H9 (cell line): ENCODE results near the gene PLSCR2. TPM values are rescaled to one million over a fixed set of nuclear protein-coding genes. Genes with fewer than 3 reads are reported as not detected.

Experiments
- DNase-seq: peaks from one replicate; pipeline ENCODE4 v3.0.0-alpha.2; 2017
- H2AFZ ChIP-seq: one replicate; pipeline ENCODE4 v1.6.1; 2013; ENCODE audit warnings: mild to moderate bottlenecking, low read length, control low read depth, moderate library complexity
- H2AK5ac ChIP-seq: 2 replicates; pipeline ENCODE4 v1.6.1; 2013; ENCODE audit warnings: low read length, control low read depth, mixed read lengths; ENCODE audit not compliant: insufficient read length
- H2BK120ac ChIP-seq: one replicate; pipeline ENCODE4 v1.6.1; 2013; ENCODE audit warnings: low read depth, mild to moderate bottlenecking, low read length, control low read depth, inconsistent platforms; ENCODE audit not compliant: poor library complexity, severe bottlenecking
- H2BK12ac ChIP-seq: 2 replicates; pipeline ENCODE4 v1.6.1; 2013; ENCODE audit warnings: low read length, control low read depth, mixed read lengths, low read depth; ENCODE audit not compliant: insufficient read length
- H2BK15ac ChIP-seq: 2 replicates; pipeline ENCODE4 v1.6.1; 2013; ENCODE audit warnings: low read depth, low read length, control low read depth
- H2BK20ac ChIP-seq: one replicate; pipeline ENCODE4 v1.6.1; 2013; ENCODE audit warnings: low read depth, mild to moderate bottlenecking, low read length, control low read depth, inconsistent platforms; ENCODE audit not compliant: poor library complexity, severe bottlenecking
- H2BK5ac ChIP-seq: 2 replicates; pipeline ENCODE4 v1.6.1; 2013; ENCODE audit warnings: low read length, control low read depth, mixed read lengths; ENCODE audit not compliant: insufficient read length
- H3K14ac ChIP-seq: 2 replicates; pipeline ENCODE4 v1.6.1; 2013; ENCODE audit warnings: low read length, control low read depth; ENCODE audit not compliant: insufficient read depth
- H3K18ac ChIP-seq: 2 replicates; pipeline ENCODE4 v1.6.1; 2013; ENCODE audit warnings: low read depth, mild to moderate bottlenecking, mixed read lengths, low read length, control low read depth; ENCODE audit not compliant: insufficient read length
- H3K23ac ChIP-seq: 2 replicates; pipeline ENCODE4 v1.6.1; 2013; ENCODE audit warnings: low read length, control low read depth, mixed read lengths, low read depth; ENCODE audit not compliant: insufficient read length
- H3K23me2 ChIP-seq: 2 replicates; pipeline ENCODE4 v1.6.1; 2013; ENCODE audit warnings: low read depth, mild to moderate bottlenecking, mixed read lengths, low read length, control low read depth; ENCODE audit not compliant: insufficient read length, poor library complexity, severe bottlenecking
- H3K27ac ChIP-seq: 2 replicates; pipeline ENCODE4 v1.5.1; 2013; ENCODE audit warnings: low read length, control low read depth, mixed read lengths, low read depth; ENCODE audit not compliant: insufficient read length
- H3K27me3 ChIP-seq: 2 replicates; pipeline ENCODE4 v1.6.1; 2013; ENCODE audit warnings: low read length, control low read depth, inconsistent platforms; ENCODE audit not compliant: insufficient read depth
- H3K4ac ChIP-seq: 2 replicates; pipeline ENCODE4 v1.6.1; 2013; ENCODE audit warnings: low read depth, mild to moderate bottlenecking, control low read depth, inconsistent platforms, low read length, moderate library complexity
- H3K4me1 ChIP-seq: 2 replicates; pipeline ENCODE4 v1.6.1; 2013; ENCODE audit warnings: low read length, control low read depth, inconsistent platforms; ENCODE audit not compliant: insufficient read depth
- H3K4me2 ChIP-seq: 2 replicates; pipeline ENCODE4 v1.6.1; 2013; ENCODE audit warnings: low read length, control low read depth, mixed read lengths; ENCODE audit not compliant: insufficient read length, insufficient read depth
- H3K56ac ChIP-seq: 2 replicates; pipeline ENCODE4 v1.6.1; 2013; ENCODE audit warnings: low read depth, mild to moderate bottlenecking, mixed read lengths, low read length, control low read depth; ENCODE audit not compliant: insufficient read length
- H3K79me1 ChIP-seq: 2 replicates; pipeline ENCODE4 v1.6.1; 2013; ENCODE audit warnings: low read depth, mild to moderate bottlenecking, moderate library complexity, low read length, control low read depth, inconsistent platforms; ENCODE audit not compliant: insufficient read depth, poor library complexity, severe bottlenecking
- H3K79me2 ChIP-seq: 2 replicates; pipeline ENCODE4 v1.6.1; 2013; ENCODE audit warnings: low read length, control low read depth, inconsistent platforms; ENCODE audit not compliant: insufficient read depth
- H3K9ac ChIP-seq: 2 replicates; pipeline ENCODE4 v1.6.1; 2013; ENCODE audit warnings: low read length, control low read depth, mixed read lengths; ENCODE audit not compliant: insufficient read length; ENCODE audit errors: extremely low read depth
- H3K9me3 ChIP-seq: one replicate; pipeline ENCODE4 v1.6.1; 2013; ENCODE audit warnings: low read depth, low read length, inconsistent platforms; ENCODE audit not compliant: control insufficient read depth
- H3T11ph ChIP-seq: one replicate; pipeline ENCODE4 v1.6.1; 2013; ENCODE audit warnings: mild to moderate bottlenecking, low read length, control low read depth, inconsistent platforms
- H4K20me1 ChIP-seq: one replicate; pipeline ENCODE4 v1.6.1; 2013; ENCODE audit not compliant: control insufficient read depth, insufficient read length, insufficient read depth
- H4K5ac ChIP-seq: 2 replicates; pipeline ENCODE4 v1.6.1; 2013; ENCODE audit warnings: low read depth, mild to moderate bottlenecking, mixed read lengths, low read length, control low read depth; ENCODE audit not compliant: insufficient read length
- H4K8ac ChIP-seq: replicated peaks from 2 replicates; pipeline ENCODE4 v1.6.1; 2013; ENCODE audit warnings: low read length, control low read depth, mixed read lengths, low read depth; ENCODE audit not compliant: insufficient read length
- H4K91ac ChIP-seq: 2 replicates; pipeline ENCODE4 v1.6.1; 2013; ENCODE audit warnings: low read depth, mild to moderate bottlenecking, moderate library complexity, mixed read lengths, low read length, control low read depth; ENCODE audit not compliant: insufficient read length
- H3K27ac Mint-ChIP-seq, 3 experiments: 2 replicates in 2 of 3; 3 replicates in 1 of 3; pipeline ENCODE4 v1.8.0; 2020 to 2021; ENCODE audit warnings: mixed read lengths in 3 of 3, mild to moderate bottlenecking in 1 of 3, moderate library complexity in 1 of 3
- H3K27me3 Mint-ChIP-seq: 2 replicates; pipeline ENCODE4 v1.8.0; 2021; ENCODE audit warnings: low read depth, mild to moderate bottlenecking, moderate library complexity, mixed read lengths
- H3K36me3 Mint-ChIP-seq, 3 experiments: 2 replicates in 2 of 3; 3 replicates in 1 of 3; pipeline ENCODE4 v1.8.0; 2020 to 2021; ENCODE audit warnings: low read depth in 3 of 3, mixed read lengths in 3 of 3; ENCODE audit not compliant: insufficient read depth in 1 of 3
- H3K4me1 Mint-ChIP-seq, 2 experiments: 2 replicates each; pipeline ENCODE4 v1.8.0; 2020; ENCODE audit warnings: mixed read lengths in 2 of 2
- H3K4me3 Mint-ChIP-seq, 2 experiments: 2 replicates in 1 of 2; 3 replicates in 1 of 2; pipeline ENCODE4 v1.8.0; 2020 to 2021; ENCODE audit warnings: mild to moderate bottlenecking in 2 of 2, mixed read lengths in 2 of 2, moderate library complexity in 1 of 2
- H3K9me3 Mint-ChIP-seq, 2 experiments: 2 replicates in 1 of 2; 3 replicates in 1 of 2; pipeline ENCODE4 v1.8.0; 2020; ENCODE audit warnings: mild to moderate bottlenecking in 2 of 2, mixed read lengths in 2 of 2, moderate library complexity in 1 of 2
- WGBS: extraction: QIAGEN DNeasy Blood & Tissue Kit; methylation state at CpG from one replicate; pipeline ENCODE4 v1.1.7; 2013; ENCODE audit warnings: missing lambda C conversion rate, low lambda C conversion rate, mixed read lengths; ENCODE audit not compliant: insufficient read length; ENCODE audit errors: extremely low coverage; 5-methylcytosine and 5-hydroxymethylcytosine counted together
- total RNA-seq: library from RNA; stranded (reverse); gene quantifications from 2 replicates; pipeline ENCODE4 v1.2.1, GENCODE V29; 2021
- TF ChIP-seq, protein P1 (sequence below): fragments of 200-600 bp; sonication (generic); conservative IDR thresholded peaks from 3 replicates; pipeline ENCODE4 v1.8.0; 2021; ENCODE audit warnings: antibody characterized with exemption, mild to moderate bottlenecking

Gene PLSCR2
- total RNA-seq, 1 experiment from 2014 or later, result not detected

DNA sequence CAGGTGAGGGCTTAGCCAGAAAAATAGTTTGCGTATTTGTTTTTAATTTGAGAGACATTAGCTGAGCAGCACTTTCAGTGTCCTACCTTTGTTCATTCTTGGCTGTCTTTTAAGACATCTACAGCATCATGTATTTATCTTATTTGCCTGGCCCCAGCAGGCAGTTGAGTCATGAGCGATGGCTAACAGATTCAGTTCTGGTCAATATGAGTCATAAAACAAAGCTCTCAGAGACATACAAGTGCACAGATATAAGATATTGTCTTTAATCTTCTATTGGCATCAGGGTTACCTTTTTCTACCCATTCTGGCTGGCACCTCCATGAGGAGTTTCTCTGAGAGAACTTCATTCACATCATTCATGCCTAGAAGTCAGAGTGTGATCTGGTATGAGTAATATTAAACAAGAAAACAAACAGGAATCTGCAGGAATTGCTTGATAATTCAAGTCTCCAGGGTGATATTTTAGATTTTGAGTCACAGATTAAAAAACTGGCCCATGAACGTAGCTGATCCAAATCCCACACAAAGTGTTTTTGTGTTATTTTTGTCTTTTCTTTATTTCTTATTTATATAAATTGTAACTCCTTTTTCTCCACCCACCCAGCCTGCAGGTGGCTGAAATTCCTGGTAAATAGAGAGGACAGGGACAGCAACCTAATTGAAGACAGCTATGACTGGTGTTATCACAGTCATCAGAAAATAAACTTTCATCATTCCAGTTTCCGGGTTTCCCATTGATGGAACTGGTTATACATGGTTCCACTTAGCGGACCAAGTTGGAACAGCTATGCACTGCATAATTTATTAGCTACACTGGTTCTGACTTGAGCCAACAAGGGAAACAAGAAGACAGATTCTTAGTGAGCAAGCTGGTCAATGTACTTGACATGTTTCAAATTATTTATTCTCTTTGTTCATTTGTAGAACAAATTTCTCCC is 47.3 kb downstream of the PLSCR2 start:
- H3K27ac Mint-ChIP-seq, result no peak overlapping the region
- no peak overlapping the region for H3K4me3 Mint-ChIP-seq
- no peaks in the 10 kb centered on the region; a peak in 1 of 5 replicates for H3K9me3 Mint-ChIP-seq
- Histone ChIP-seq H4K8ac (no peak overlapping the region), H2BK120ac (no peak overlapping the region), H3K9ac (no peak overlapping the region), H3K56ac (no peak overlapping the region), H3K27me3 (no peaks in the 10 kb centered on the region), H3T11ph (no peak overlapping the region), H4K5ac (no peak overlapping the region), H2BK12ac (no peak overlapping the region), H3K18ac (no peak overlapping the region), H3K4me2 (no peak overlapping the region), H2BK15ac (no peak overlapping the region), H2AK5ac (no peak overlapping the region), H4K20me1 (no peaks in the 10 kb centered on the region), H2AFZ (no peak overlapping the region), H4K91ac (no peak overlapping the region), H2BK20ac (no peak overlapping the region), H2BK5ac (no peak overlapping the region), H3K9me3 (no peaks in the 10 kb centered on the region), H3K4me1 (no peaks in the 10 kb centered on the region), H3K79me2 (no peaks in the 10 kb centered on the region), H3K23ac (no peak overlapping the region), H3K27ac (no peak overlapping the region), H3K14ac (no peak overlapping the region), H3K23me2 (no peaks in the 10 kb centered on the region), H3K4ac (no peak overlapping the region), H3K79me1 (no peaks in the 10 kb centered on the region)
- no peak for DNase-seq
- H3K27me3 Mint-ChIP-seq, result no peaks in the 10 kb centered on the region
- H3K4me1 Mint-ChIP-seq, result peaks cover 2 to 3% of the 10 kb centered on the region in 2 experiments; a peak in 3 of 4 replicates
- H3K36me3 Mint-ChIP-seq, result no peaks in the 10 kb centered on the region
- TF ChIP-seq, protein P1, sequence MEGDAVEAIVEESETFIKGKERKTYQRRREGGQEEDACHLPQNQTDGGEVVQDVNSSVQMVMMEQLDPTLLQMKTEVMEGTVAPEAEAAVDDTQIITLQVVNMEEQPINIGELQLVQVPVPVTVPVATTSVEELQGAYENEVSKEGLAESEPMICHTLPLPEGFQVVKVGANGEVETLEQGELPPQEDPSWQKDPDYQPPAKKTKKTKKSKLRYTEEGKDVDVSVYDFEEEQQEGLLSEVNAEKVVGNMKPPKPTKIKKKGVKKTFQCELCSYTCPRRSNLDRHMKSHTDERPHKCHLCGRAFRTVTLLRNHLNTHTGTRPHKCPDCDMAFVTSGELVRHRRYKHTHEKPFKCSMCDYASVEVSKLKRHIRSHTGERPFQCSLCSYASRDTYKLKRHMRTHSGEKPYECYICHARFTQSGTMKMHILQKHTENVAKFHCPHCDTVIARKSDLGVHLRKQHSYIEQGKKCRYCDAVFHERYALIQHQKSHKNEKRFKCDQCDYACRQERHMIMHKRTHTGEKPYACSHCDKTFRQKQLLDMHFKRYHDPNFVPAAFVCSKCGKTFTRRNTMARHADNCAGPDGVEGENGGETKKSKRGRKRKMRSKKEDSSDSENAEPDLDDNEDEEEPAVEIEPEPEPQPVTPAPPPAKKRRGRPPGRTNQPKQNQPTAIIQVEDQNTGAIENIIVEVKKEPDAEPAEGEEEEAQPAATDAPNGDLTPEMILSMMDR, result no peak
- no CpG with 5 or more reads among the region's 5 CpGs for WGBS
